Measurements from ENCODE around the gene RAPGEF1. TPM values are rescaled to one million over a fixed set of nuclear protein-coding genes. Genes with fewer than 3 reads are reported as not detected.

The RAPGEF1 gene
- total and polyA plus RNA-seq, 2 experiments from 2014 or later = 9.9 to 82.8 TPM

DNA sequence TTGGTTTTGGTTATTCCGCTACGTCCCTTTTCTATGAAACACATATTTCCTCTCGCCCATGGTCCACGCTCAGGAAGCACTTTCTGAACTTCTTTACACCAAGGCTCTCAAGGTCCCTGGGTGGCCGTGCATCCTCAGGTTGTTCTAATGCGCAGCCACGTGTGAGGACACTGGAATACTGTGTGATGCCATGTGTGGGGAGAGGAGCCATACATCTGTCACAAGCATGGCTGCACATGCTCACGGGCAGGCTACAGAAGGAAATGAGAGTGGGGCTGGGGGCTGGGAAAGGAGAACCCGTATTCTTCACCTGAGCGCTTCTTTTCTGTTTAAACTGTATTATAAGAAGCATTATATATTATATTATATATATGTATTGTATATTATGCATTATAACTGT lies 157.8 kb downstream of the RAPGEF1 start:
- no peak overlapping the region for H3K4me2 ChIP-seq
- Mint-ChIP-seq H3K9me3 (no peaks in the 10 kb centered on the region; the same call in 2 of the 3 replicates), H3K4me1 (peaks cover 2% of the 10 kb centered on the region; the same call in 1 of the 3 replicates), H3K36me3 (ENCODE audit: low read depth) (peaks cover 33% of the 10 kb centered on the region), H3K4me3 (no peak overlapping the region), H3K27me3 (ENCODE audit: insufficient read depth, low read depth, poor library complexity) (peaks cover 15% of the 10 kb centered on the region), H3K27ac (no peak overlapping the region)
- TF ChIP-seq, protein P1, sequence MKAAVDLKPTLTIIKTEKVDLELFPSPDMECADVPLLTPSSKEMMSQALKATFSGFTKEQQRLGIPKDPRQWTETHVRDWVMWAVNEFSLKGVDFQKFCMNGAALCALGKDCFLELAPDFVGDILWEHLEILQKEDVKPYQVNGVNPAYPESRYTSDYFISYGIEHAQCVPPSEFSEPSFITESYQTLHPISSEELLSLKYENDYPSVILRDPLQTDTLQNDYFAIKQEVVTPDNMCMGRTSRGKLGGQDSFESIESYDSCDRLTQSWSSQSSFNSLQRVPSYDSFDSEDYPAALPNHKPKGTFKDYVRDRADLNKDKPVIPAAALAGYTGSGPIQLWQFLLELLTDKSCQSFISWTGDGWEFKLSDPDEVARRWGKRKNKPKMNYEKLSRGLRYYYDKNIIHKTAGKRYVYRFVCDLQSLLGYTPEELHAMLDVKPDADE (IDR thresholded peaks at IDR 0.05) = no peak
- TF ChIP-seq ZNF331 (CRISPR knock-in tag; IDR thresholded peaks at IDR 0.05; ENCODE audit: low read depth) = no peak
- no peak for TF ChIP-seq NANOG (IDR thresholded peaks at IDR 0.05; ENCODE audit: borderline replicate concordance)
- no peak for TF ChIP-seq ZNF114 (CRISPR knock-in tag; IDR thresholded peaks at IDR 0.05)
- no peak for TF ChIP-seq JUNB (IDR thresholded peaks at IDR 0.05; ENCODE audit: unreplicated experiment)
- TF ChIP-seq EZH2phosphoT487 (IDR thresholded peaks at IDR 0.05; ENCODE audit: unreplicated experiment) = no peak
- TF ChIP-seq POLR2AphosphoS5 (IDR thresholded peaks at IDR 0.05; ENCODE audit: low read depth) = no peak
- TF ChIP-seq STAT1 (IDR thresholded peaks at IDR 0.05; ENCODE audit: unreplicated experiment) = no peak
- TF ChIP-seq, protein P2, sequence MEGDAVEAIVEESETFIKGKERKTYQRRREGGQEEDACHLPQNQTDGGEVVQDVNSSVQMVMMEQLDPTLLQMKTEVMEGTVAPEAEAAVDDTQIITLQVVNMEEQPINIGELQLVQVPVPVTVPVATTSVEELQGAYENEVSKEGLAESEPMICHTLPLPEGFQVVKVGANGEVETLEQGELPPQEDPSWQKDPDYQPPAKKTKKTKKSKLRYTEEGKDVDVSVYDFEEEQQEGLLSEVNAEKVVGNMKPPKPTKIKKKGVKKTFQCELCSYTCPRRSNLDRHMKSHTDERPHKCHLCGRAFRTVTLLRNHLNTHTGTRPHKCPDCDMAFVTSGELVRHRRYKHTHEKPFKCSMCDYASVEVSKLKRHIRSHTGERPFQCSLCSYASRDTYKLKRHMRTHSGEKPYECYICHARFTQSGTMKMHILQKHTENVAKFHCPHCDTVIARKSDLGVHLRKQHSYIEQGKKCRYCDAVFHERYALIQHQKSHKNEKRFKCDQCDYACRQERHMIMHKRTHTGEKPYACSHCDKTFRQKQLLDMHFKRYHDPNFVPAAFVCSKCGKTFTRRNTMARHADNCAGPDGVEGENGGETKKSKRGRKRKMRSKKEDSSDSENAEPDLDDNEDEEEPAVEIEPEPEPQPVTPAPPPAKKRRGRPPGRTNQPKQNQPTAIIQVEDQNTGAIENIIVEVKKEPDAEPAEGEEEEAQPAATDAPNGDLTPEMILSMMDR (conservative IDR thresholded peaks at IDR 0.05; ENCODE audit: low read depth in 2 of 2) = no peak
- no peak for TF ChIP-seq EZH2 (IDR thresholded peaks at IDR 0.05; ENCODE audit: low read depth, unreplicated experiment)
- TF ChIP-seq, protein P3, sequence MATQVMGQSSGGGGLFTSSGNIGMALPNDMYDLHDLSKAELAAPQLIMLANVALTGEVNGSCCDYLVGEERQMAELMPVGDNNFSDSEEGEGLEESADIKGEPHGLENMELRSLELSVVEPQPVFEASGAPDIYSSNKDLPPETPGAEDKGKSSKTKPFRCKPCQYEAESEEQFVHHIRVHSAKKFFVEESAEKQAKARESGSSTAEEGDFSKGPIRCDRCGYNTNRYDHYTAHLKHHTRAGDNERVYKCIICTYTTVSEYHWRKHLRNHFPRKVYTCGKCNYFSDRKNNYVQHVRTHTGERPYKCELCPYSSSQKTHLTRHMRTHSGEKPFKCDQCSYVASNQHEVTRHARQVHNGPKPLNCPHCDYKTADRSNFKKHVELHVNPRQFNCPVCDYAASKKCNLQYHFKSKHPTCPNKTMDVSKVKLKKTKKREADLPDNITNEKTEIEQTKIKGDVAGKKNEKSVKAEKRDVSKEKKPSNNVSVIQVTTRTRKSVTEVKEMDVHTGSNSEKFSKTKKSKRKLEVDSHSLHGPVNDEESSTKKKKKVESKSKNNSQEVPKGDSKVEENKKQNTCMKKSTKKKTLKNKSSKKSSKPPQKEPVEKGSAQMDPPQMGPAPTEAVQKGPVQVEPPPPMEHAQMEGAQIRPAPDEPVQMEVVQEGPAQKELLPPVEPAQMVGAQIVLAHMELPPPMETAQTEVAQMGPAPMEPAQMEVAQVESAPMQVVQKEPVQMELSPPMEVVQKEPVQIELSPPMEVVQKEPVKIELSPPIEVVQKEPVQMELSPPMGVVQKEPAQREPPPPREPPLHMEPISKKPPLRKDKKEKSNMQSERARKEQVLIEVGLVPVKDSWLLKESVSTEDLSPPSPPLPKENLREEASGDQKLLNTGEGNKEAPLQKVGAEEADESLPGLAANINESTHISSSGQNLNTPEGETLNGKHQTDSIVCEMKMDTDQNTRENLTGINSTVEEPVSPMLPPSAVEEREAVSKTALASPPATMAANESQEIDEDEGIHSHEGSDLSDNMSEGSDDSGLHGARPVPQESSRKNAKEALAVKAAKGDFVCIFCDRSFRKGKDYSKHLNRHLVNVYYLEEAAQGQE (IDR thresholded peaks at IDR 0.05; ENCODE audit: unreplicated experiment) = no peak
- TF ChIP-seq CREB1 (CRISPR knock-in tag; IDR thresholded peaks at IDR 0.05; ENCODE audit: low read depth) = no peak
- TF ChIP-seq, protein P4, sequence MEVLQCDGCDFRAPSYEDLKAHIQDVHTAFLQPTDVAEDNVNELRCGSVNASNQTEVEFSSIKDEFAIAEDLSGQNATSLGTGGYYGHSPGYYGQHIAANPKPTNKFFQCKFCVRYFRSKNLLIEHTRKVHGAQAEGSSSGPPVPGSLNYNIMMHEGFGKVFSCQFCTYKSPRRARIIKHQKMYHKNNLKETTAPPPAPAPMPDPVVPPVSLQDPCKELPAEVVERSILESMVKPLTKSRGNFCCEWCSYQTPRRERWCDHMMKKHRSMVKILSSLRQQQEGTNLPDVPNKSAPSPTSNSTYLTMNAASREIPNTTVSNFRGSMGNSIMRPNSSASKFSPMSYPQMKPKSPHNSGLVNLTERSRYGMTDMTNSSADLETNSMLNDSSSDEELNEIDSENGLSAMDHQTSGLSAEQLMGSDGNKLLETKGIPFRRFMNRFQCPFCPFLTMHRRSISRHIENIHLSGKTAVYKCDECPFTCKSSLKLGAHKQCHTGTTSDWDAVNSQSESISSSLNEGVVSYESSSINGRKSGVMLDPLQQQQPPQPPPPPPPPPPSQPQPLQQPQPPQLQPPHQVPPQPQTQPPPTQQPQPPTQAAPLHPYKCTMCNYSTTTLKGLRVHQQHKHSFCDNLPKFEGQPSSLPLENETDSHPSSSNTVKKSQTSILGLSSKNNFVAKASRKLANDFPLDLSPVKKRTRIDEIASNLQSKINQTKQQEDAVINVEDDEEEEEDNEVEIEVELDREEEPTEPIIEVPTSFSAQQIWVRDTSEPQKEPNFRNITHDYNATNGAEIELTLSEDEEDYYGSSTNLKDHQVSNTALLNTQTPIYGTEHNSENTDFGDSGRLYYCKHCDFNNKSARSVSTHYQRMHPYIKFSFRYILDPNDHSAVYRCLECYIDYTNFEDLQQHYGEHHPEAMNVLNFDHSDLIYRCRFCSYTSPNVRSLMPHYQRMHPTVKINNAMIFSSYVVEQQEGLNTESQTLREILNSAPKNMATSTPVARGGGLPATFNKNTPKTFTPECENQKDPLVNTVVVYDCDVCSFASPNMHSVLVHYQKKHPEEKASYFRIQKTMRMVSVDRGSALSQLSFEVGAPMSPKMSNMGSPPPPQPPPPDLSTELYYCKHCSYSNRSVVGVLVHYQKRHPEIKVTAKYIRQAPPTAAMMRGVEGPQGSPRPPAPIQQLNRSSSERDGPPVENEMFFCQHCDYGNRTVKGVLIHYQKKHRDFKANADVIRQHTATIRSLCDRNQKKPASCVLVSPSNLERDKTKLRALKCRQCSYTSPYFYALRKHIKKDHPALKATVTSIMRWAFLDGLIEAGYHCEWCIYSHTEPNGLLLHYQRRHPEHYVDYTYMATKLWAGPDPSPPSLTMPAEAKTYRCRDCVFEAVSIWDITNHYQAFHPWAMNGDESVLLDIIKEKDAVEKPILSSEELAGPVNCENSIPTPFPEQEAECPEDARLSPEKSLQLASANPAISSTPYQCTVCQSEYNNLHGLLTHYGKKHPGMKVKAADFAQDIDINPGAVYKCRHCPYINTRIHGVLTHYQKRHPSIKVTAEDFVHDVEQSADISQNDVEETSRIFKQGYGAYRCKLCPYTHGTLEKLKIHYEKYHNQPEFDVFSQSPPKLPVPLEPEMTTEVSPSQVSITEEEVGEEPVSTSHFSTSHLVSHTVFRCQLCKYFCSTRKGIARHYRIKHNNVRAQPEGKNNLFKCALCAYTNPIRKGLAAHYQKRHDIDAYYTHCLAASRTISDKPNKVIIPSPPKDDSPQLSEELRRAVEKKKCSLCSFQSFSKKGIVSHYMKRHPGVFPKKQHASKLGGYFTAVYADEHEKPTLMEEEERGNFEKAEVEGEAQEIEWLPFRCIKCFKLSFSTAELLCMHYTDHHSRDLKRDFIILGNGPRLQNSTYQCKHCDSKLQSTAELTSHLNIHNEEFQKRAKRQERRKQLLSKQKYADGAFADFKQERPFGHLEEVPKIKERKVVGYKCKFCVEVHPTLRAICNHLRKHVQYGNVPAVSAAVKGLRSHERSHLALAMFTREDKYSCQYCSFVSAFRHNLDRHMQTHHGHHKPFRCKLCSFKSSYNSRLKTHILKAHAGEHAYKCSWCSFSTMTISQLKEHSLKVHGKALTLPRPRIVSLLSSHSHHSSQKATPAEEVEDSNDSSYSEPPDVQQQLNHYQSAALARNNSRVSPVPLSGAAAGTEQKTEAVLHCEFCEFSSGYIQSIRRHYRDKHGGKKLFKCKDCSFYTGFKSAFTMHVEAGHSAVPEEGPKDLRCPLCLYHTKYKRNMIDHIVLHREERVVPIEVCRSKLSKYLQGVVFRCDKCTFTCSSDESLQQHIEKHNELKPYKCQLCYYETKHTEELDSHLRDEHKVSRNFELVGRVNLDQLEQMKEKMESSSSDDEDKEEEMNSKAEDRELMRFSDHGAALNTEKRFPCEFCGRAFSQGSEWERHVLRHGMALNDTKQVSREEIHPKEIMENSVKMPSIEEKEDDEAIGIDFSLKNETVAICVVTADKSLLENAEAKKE (CRISPR knock-in tag; IDR thresholded peaks at IDR 0.05) = no peak
- H2AFZ ChIP-seq = no peak overlapping the region
- no peaks in the 10 kb centered on the region for H3F3A ChIP-seq (replicated peaks; ENCODE audit: low read depth)
- H3K27me3 ChIP-seq (ENCODE audit: insufficient read depth) = no peaks in the 10 kb centered on the region
- no peaks in the 10 kb centered on the region for H3K4me1 ChIP-seq (ENCODE audit: insufficient read depth)
- no peaks in the 10 kb centered on the region for H3K79me2 ChIP-seq (replicated peaks; ENCODE audit: insufficient read depth)
- ATAC-seq (no peak), DNase-seq (ENCODE audit: low spot score) (no peak)
- no peak overlapping the region for H3K4me3 ChIP-seq
- no peaks in the 10 kb centered on the region for H3K9me2 ChIP-seq (ENCODE audit: insufficient read depth)
- H3K27ac ChIP-seq (ENCODE audit: low read depth) = no peak overlapping the region
- H4K20me1 ChIP-seq (replicated peaks; ENCODE audit: insufficient read depth) = no peaks in the 10 kb centered on the region
- no peaks in the 10 kb centered on the region for H3K36me3 ChIP-seq (ENCODE audit: insufficient read depth)
